ENCODE results near the gene HPRT1.

Gene HPRT1

DNA sequence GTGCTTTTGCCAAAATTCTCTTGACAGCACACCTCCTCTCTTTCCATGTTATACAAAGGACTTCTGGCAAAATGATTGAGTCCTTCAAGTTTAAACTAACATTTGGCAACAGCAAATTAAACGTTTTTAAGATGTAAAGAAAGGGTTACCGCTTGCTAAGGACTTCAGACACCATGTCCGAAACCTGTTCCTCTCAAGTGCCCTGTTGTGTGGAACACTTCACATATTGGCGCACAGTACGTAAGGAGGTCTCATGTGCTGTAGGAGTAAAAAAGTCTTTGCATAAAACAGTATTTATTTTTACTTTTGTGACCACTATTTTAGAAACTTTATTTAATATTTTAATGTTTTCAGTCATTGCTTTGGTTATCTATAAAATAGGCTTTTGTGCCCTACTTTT is 33.7 kb upstream of the HPRT1 start:
- no peak for DNase-seq (ENCODE audit: extremely low read depth, insufficient read length)
- H3K36me3 ChIP-seq (ENCODE audit: control insufficient read depth, insufficient read depth, low read length): no peaks in the 10 kb centered on the region; the same call in 1 of the 2 replicates
- H3K4me3 ChIP-seq (replicated peaks; ENCODE audit: low read depth, low read length): no peak overlapping the region
- TF ChIP-seq CTCF (IDR thresholded peaks at IDR 0.05; ENCODE audit: insufficient read depth, low read length, poor library complexity, severe bottlenecking): no peak
- no peaks in the 10 kb centered on the region for H3K27me3 ChIP-seq (replicated peaks; ENCODE audit: control insufficient read depth, insufficient read depth, low read length)

DNA sequence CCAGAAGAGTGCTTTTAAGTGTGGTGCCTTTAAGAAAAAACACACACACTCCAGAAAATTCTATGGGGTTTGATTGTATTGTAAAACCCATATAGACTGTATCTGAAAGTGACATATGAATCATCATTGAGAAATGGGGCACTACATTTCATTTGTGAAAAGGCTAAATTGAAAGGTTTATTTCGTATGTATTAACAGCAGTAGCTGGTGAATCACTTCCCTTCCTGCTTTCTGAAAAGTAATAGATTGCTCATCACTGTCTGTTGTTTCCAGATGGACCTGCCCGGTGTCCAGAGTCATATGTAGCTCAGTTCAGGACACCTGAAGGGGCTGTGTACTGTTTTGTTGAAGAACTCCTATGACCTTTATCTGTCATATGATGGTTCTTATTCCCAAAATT is 28.1 kb upstream of the HPRT1 start:
- no peak for DNase-seq (ENCODE audit: extremely low read depth, insufficient read length)
- H3K4me3 ChIP-seq (replicated peaks; ENCODE audit: low read depth, low read length): no peak overlapping the region
- no peak for TF ChIP-seq CTCF (IDR thresholded peaks at IDR 0.05; ENCODE audit: insufficient read depth, low read length, poor library complexity, severe bottlenecking)
- H3K27me3 ChIP-seq (replicated peaks; ENCODE audit: control insufficient read depth, insufficient read depth, low read length): no peaks in the 10 kb centered on the region
- no peaks in the 10 kb centered on the region for H3K36me3 ChIP-seq (ENCODE audit: control insufficient read depth, insufficient read depth, low read length)

- Histone ChIP-seq H3K36me3 (ENCODE audit: control insufficient read depth, insufficient read depth, low read length) (no peaks in the 10 kb centered on the region), H3K27me3 (replicated peaks; ENCODE audit: control insufficient read depth, insufficient read depth, low read length) (no peaks in the 10 kb centered on the region), H3K4me3 (replicated peaks; ENCODE audit: low read depth, low read length) (no peak overlapping the region)
- no peak for DNase-seq (ENCODE audit: extremely low read depth, insufficient read length)
- no peak for TF ChIP-seq CTCF (IDR thresholded peaks at IDR 0.05; ENCODE audit: insufficient read depth, low read length, poor library complexity, severe bottlenecking)
Measured at GRCh38 chrX:134435894-134436293, 24.1 kb upstream of the HPRT1 start.

- no peak for DNase-seq (ENCODE audit: extremely low read depth, insufficient read length)
- no peaks in the 10 kb centered on the region for H3K27me3 ChIP-seq (replicated peaks; ENCODE audit: control insufficient read depth, insufficient read depth, low read length)
- H3K36me3 ChIP-seq (ENCODE audit: control insufficient read depth, insufficient read depth, low read length): no peaks in the 10 kb centered on the region
- no peak for TF ChIP-seq CTCF (IDR thresholded peaks at IDR 0.05; ENCODE audit: insufficient read depth, low read length, poor library complexity, severe bottlenecking)
- H3K4me3 ChIP-seq (replicated peaks; ENCODE audit: low read depth, low read length): no peak overlapping the region
Measured at GRCh38 chrX:134443020-134443419, 16.9 kb upstream of the HPRT1 start.

DNA sequence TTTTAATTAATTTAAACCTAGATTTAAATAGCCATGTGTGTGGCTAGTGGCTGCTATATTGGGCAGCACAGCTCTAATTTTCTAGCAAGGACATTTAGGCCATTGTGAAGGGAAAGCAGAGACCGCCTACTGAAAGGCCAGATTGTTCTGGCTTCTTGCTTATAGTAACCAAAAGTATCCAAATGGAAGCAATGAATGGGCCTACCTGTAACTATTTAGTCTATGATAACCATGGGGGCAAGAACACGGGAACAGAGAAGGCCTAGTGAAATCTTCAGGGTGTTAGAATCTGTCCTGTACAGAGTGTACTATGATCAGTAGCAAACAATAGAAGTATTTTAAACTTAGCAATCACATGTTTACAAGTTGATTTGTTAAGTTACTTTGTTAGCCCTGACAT is 16.5 kb upstream of the HPRT1 start:
- H3K4me3 ChIP-seq (replicated peaks; ENCODE audit: low read depth, low read length): no peak overlapping the region
- DNase-seq (ENCODE audit: extremely low read depth, insufficient read length): no peak
- TF ChIP-seq CTCF (IDR thresholded peaks at IDR 0.05; ENCODE audit: insufficient read depth, low read length, poor library complexity, severe bottlenecking): no peak
- no peaks in the 10 kb centered on the region for H3K27me3 ChIP-seq (replicated peaks; ENCODE audit: control insufficient read depth, insufficient read depth, low read length)
- H3K36me3 ChIP-seq (ENCODE audit: control insufficient read depth, insufficient read depth, low read length): no peaks in the 10 kb centered on the region

DNA sequence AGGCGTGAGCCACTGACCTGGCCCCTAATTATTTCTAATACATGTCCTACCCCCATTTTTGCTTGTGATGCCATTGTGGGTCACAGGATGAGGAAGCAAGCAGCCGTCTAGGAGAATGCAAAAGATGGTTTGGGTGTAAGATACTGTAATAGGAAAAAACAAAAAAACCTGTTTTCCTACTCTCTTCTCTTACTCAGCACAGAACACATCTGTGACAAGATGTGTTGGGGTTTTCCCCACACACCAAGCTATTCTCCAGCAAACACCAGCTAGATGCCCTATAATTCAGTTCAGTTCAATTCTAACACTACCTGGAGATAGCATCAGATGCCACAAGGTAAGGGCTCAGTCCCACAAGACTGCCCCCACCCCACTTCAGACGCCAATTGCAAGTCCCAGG is 15.3 kb upstream of the HPRT1 start:
- H3K4me3 ChIP-seq (replicated peaks; ENCODE audit: low read depth, low read length): no peak overlapping the region
- no peak for DNase-seq (ENCODE audit: extremely low read depth, insufficient read length)
- H3K27me3 ChIP-seq (replicated peaks; ENCODE audit: control insufficient read depth, insufficient read depth, low read length): no peaks in the 10 kb centered on the region
- no peaks in the 10 kb centered on the region for H3K36me3 ChIP-seq (ENCODE audit: control insufficient read depth, insufficient read depth, low read length)
- TF ChIP-seq CTCF (IDR thresholded peaks at IDR 0.05; ENCODE audit: insufficient read depth, low read length, poor library complexity, severe bottlenecking): no peak
